Pons (tissue), 1 donor: ENCODE measurements around the gene SOX18.

Source experiments
- DNase-seq: peaks from one replicate; pipeline ENCODE4 v3.0.0-alpha.2; 2016; ENCODE audit warnings: low spot score

The SOX18 gene

DNA sequence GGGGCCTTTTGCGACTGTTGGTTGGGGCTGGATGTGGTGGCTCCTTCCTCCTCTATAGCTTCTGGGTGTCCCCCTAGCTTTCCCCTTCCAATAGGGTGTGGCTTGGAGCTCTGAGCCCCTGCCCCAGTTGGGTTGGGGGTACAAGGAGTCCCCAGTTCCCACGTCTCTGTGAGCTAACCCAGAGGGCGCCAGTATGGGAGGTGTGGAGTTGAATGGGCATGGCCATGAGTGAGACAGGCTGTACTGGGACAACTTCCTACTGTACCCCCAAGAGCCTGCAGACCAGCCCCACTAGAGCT lies 12.3 kb downstream of the SOX18 start:
- DNase-seq = no peak

DNA sequence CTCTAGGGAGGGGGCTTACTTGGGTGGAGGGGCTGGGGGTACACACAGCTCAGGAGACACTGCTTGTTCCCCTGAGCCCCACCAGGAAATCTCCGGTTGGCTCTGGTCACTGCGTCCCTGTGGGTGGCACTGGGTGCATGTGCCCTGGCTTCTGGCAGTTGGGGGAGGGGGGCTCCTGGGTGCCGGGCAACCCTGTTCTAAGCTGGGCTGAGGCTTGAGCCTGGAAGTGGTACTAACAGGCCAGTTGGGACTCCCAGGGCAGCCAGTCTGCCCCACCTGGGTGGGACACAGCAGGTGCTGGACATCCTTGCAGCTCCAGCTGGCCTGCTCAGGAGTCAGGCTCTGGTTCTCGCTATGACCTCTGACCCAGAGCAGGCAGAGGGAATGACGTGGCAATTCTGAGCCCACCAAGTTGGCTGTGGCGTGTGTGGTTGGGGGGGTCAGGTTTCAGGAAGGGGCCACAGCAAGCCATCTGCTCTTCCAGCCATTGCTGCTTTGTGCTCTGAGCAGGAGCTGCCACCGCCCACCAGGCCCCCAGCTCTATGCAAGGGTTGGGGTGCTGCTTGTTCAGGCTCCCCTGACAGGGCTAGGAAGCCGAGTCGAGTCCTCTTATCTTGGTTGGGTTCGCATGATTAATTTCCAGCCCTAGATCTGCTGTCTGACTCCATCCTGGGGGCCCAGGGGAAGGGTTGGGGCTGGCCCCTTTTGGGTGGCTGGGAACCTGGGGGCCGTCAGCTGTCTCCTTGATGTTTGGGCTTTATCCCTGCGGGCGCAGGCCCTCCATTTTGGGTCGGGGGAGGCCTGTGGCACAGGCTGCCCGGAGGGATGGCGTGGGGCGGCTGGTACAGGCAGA lies 12.9 kb downstream of the SOX18 start:
- no peak for DNase-seq

DNA sequence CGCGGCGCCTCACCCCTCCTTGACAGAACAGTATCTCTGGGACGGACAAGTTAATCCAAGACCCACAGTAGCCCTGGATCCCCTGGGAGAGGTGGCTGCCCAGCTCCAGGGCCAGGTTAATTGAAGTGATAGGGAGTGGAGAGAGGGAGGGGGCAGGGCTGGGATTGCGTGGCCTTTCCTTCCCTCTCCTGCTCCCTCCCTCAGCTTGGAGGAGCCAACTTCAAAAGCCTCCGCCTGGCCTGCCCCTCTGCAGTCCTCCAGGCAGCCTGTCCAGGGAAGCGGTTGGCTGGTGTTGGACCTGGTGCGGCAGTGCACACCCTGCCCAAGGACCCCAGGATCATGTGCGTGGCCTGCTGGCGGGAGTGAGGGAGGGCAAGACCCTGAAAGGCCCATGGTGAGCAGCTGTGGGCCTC lies 13.5 kb downstream of the SOX18 start, which contains the start of gene C20orf204:
Gene C20orf204 (plus strand): TSS at position 250 of the 413 bp plus-strand sequence. CDS start 142 bp downstream, at position 392.
- no peak for DNase-seq

DNA sequence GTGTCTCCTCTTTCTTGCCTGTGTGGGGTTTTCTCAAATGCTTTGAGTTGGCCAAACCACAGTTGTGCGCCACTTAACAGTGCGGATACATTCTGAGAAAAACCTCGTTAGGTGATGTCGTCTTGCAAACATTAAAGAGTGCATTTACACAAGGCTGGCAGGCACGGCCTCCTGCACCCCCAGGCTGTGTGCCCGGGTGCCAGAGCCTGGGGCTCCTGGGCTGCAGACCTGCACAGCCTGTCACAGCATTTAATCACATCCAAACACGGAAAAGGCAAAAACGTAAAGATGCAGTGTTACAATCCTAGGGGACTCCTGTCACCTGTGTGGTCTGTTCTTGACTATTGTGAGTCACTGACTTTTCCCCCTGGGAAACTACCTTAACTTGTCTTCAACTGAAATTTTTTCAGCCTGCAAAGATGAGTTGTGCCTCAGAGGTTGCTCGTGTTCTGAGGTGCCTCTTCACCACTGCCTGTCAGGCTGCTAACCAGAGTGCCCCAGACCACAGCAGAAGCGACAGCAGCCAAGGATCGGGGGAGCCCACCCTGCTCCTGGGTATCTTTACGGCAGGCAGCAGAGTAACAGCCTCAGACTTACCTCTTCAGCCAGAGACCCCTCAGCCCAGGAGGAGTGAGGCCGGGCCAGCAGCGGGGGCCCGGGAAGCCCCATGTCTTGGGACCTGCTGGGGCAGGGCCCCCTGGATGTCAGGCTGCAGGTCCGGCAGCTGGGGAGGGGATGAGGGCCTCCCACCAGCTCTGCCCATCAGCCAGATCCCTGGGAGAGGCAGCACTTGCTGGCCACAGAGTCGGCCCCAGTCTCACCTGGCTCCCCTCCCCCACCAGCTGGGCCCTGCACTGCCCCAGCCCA lies 14.1 kb downstream of the SOX18 start:
- no peak for DNase-seq

DNA sequence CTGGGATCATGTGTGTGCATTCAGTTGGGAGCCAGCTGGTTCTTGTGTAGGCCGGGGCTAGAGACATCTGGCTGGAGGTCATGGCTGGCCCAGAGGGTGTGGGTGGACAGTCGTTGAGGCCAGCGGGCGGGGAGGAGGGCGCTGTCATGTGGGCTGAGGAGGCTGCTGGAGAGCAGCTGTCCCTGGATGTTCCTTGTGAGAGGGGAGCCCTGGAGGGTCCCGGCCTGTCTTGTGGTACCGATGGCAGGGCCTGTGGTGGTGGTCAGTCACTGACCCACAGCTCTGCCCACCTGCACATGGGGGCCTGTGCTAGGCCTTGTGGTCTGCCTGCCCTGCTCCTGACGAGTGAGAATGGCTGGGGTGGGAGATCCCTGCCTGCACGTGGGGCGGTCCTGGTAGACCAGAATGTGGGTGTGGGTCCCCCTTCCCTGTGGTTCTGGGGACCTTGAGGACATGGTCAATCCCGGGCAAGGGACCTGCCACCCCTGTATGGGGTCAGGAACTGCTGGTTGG lies 15.4 kb downstream of the SOX18 start:
- DNase-seq = no peak

DNA sequence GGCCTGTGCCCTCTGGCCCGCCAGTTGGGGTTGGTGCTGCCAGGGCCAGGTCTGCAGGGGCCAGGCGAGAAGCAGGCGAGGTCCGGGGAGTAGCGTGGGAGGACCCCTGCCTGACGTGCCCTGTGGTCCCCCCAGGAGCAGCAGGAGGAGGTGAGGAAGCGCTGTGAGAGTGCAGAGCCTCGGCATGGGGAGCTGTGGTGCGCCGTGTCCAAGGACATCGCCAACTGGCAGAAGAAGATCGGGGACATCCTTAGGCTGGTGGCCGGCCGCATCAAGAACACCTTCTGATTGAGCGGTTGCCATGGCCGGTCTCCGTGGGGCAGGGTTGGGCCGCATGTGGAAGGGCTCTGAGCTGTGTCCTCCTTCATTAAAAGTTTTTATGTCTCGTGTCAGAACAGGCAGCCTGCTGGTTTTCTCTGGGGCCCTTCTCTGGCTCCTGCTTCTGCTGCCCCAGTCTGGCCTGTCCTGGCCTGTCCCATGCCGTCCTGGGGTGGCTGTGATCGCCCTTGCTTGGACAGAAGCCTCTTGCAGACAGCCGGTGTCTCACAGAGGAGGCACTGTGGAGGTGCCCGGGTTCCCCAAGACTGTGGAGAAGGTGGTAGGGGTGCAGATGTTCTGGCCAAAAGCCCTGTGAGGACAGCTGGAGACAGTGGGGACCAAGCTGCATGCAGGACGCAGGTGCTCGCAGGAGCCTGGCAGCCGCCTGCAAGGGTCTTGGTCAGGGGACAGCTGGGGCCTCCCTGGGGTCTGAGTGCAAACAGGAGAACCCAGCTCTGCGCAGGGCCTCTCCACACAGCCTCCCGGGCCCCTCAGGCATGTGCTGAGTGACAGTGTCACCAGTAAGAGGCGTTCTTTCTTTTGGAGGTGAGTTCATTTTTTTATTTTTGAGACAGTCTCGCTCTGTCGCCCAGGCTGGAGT lies 16.5 kb downstream of the SOX18 start:
- DNase-seq = no peak

DNA sequence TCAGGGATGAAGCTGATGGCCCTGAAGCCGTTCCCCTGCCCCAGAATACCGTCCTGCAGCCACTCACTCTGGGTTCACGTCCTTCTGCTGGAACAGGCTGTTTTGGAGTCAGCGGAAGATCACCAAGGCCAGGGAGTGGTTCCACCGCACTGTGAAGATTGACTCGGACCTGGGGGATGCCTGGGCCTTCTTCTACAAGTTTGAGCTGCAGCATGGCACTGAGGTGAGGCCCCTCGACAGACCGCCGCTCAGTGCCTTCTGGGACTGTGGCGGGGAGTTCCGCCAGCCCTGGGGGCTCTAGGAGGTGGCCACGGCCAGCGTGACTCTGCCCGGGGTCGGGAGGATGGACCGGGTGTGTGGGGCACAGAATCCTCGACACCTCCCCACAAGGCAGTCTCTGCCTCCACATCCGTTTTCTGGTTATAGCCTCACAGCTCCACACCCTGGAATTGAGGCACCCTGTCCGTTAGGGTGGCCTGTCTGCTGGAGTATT lies 17.6 kb downstream of the SOX18 start:
- no peak for DNase-seq

DNA sequence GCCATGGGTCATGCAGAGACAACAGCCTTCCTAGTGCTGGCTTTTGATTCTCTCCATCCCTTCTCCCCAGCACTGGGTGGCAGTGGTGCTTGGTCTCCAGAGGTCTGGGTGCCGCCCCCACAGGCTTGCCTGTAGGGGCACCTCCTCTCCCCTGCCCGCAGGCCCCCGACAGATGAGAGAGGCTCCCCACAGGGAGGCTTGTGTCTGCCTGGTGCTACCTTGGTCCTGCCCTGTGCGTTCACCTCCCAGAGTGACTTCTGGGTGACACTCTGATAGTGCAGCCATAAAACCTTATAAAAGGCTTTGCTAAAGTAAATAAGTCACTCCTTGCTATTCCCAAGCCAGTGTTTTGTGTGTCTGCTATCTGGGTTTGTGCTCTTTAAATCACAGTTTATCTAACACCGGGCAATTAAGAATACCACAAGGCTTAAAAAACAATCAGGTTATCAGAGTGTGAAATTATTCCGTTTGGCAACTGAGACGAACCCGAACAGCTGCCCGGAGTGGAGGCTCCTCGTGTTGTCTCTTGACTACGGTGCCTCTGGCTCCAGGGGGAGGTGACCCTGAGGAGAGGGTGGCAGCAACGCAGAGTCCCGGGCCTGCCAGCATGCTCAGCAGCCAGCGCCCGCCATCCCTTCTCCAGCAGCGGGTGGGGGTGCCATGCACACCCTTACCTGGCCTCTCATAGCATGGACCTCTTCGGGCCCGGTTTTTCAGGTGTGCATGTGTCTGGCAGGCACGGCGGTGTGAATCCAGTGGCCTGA lies 18.9 kb downstream of the SOX18 start:
- no peak for DNase-seq

DNA sequence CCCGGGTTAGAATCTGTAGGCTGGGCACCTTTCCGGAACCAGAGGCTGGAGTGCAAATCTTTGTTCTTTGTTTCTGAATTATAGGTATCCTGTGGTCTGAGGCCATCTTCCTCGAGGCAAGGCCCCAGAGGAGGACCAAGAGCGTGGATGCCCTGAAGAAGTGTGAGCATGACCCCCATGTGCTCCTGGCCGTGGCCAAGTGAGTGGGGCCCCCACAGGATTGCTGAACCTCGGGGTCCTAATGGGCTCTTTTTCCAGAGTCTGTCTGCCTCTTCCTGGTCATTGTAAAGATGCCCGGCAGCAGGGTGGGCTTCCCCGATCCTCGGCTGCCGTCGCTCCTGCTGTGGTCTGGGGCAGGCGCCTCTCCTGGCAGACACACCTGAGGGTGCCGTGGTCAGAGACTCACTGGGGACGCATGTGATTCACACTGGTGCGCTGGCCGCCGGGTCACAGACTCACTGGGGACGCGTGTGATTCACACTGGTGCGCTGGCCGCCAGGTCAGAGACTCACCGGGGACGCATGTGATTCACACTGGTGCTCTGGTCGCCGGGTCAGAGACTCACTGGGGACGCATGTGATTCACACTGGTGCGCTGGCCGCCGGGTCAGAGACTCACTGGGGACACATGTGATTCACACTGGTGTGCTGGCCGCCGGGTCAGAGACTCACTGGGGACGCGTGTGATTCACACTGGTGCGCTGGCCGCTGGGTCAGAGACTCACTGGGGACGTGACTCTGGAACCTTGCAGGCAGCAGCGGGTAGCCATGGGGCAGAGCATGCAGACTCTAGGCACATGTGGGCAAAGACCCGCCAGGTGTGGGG lies 19.9 kb downstream of the SOX18 start:
- no peak for DNase-seq

DNA sequence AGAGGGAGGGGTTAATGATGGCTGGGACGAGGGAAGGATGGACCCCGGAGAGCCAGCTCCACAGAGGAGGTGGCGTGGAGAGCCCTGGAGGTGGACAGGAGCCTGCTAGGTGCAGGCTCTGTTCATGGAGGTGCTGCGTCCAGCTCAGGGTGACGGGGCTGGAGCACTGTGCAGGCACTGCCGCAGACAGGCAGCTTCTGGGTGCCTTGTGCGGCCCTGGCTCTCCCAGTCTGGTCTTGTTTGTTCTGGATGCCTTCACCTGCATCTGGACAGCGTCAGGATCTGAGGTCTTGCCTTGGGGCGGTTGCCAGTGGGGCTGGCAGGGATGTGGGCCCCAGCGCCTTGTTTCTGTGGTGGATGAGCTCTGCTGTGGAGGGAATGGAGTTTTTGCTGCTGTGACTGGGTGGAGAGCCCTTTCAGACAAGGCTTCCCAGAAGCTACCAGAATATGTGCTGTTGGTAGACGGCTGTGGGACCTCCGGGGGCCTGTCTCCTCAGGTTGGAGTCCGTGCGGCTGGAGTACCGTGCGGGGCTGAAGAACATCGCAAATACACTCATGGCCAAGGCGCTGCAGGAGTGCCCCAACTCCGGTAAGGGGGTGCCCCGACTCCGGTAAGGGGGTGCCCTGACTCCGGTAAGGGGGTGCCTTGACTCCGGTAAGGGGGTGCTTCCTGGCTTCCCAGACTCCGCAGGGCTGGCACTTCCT lies 21.3 kb downstream of the SOX18 start:
- no peak for DNase-seq

DNA sequence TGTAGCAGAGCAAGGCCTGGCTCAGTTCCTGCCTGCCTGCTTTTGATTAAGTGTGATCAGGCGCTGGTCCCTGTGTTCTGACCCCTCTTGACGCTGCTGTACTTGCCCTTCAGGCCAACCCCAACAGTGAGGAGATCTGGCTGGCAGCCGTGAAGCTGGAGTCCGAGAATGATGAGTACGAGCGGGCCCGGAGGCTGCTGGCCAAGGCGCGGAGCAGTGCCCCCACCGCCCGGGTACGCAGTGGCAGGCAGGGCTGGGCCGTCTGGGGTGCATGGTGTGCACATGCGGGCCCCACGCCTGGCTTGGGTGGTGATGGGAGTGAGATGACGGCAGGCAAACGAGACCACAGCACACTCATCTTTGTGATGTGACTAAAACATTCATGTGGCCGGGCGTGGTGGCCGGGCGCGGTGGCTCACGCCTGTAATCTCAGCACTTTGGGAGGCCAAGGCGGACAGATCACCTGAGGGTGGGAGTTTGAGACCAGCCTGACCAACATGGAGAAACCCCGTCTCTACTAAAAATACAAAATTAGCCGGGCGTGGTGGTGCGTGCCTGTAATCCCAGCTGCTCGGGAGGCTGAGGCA lies 23.5 kb downstream of the SOX18 start:
- DNase-seq = no peak

DNA sequence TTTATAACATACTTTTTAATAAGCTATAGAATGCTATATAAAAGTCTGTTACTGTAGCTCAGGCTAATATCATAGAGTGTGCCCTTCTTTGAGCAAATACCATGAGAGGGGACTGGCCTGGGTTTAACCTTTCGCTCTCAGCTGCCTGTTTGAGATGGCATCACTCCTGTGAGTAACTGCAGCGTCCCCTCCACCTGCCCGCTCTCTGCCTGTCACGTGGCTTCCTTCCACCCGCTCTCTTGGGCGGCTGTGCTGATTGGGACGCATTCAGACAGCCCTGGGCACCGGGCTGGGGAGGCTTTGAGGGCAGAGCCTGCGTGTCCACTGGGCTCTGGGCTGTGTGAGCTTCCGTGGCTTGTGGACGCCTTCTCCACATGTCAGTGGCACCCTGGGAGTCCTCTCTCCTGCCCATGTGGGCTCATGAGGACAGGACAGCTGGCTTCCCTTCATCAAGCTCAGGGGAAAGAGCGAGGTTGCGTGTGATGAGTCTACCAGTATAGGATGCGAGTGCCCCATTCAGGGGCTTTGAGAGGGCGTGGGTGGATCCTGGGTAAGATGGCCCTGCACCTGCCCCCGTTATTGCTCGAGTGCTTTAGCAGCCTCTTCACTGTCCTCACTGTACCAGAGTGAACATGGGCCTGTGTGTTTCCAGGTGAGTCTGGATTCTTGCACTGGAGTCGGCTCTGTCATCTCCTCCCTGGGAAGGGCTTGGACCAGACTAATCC lies 24.2 kb downstream of the SOX18 start:
- DNase-seq = no peak

DNA sequence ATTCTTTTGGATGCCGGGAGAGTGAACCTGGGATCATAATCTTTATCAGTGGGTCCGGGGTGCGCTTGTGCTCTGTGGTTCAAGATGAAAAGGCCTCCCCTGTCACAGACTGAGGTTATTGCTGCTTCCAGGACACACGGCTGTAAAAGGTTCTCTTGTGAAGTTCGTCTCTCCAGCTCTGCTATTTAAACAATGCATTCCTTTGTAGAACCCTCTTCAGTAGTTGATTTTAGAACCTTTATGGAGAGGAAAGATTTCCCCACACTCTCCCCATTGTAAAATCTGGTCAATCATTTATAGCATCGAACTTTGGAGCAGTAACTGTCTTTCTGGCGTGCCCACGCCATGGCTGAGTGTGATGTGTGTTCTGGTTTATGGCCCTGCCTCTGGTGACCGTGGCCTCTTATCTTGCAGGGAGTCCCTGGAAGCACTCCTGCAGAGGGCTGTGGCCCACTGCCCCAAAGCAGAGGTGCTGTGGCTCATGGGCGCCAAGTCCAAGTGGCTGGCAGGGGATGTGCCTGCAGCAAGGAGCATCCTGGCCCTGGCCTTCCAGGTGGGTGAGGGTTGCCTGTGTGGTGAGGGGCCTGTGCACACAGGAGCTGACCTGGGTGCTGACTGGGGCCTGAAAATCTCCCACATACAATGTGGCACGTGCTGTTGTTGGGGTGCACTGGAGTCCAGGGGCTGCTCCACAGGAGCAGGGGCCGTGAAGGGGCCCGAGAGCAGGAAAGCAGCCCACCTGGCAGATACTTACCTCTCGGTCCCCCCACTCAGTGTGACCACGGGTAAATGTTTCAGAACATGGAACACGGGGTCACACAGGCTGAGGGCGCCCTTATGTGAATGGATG lies 25.1 kb downstream of the SOX18 start:
- DNase-seq = no peak

DNA sequence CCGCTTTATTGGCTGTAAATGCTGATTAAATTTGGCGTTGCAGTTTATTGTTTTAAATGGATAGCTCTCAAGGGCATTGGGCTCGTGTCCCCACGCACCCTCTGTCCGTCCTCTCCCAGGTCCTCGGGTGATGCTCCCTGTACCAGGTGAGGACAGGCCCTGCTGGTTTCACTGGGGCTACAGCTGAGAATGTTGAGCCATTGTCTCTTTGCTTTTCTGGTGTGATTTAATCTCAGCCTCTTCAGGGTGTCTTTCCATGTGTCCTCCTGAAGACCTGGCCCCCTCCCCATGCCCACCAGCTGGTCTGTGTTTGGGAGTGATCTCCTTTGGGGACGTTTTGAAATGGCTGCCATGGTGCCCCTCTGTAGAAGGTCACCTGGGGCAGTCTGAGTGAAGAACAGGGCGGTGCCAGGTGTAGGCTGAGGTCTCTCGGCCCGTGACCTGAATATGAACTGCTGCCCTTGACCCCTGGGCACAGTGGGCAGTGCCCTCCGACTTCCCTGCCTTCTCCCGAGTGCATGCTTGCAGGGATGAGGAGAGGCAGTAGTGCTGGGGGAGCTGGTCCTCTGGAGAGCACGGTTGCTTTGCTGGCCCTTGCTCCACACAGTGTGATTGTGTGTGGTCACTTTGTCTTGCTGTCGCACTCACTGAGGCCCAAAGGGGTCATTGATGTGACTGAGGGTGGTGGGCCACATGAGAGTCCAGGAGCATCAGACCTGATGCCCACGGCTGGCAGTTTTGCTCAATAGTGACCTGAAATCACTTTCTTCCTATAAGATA lies 25.9 kb downstream of the SOX18 start:
- no peak for DNase-seq

DNA sequence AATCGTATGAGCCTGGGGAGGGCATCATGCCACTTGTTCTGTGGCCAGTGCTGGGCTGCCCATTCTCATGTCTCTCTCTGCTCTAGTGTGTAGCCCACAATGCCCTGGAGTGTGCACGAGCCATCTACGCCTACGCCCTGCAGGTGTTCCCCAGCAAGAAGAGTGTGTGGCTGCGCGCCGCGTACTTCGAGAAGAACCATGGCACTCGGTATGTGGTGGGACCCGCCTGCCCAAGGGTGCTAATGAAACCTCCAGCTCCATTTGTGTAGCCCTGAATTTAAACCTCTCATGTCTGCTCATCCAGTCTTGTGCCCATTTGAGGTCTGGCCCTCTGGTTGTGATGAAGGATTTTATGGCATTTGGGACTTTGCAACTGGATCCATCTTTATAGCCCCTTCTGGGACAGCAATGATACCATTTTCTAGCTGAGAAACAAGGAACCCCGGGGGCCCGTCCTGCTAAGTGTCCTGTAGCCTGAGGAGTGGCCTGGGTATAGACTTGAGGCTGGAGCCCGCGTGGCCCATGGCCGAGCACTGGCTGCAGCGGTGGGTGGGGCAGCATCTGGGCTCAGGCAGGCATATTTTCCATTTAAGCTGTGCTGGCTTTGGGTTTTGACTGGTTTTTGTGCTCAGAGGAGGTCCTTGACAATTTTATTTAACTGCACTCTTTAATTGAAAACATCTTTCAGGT lies 26.6 kb downstream of the SOX18 start:
- no peak for DNase-seq
